Thymus (tissue), 11 donors: ENCODE results near the gene PHEX. TPM values are rescaled to one million over a fixed set of nuclear protein-coding genes. Genes with fewer than 3 reads are reported as not detected.

Source experiments
- DNase-seq, 9 donors: peaks; one replicate each; pipeline ENCODE4 v3.0.0-alpha.2; 2013; ENCODE audit warnings: low spot score in 9 of 9, low read depth in 6 of 9, missing footprints in 1 of 9
- H3K27ac ChIP-seq, 2 donors: one replicate each; pipeline ENCODE4 v1.5.1; 2013; ENCODE audit warnings: control low read depth in 1 of 2, low read depth in 1 of 2, low read length in 1 of 2, mild to moderate bottlenecking in 1 of 2, moderate library complexity in 1 of 2
- H3K27me3 ChIP-seq, 2 donors: one replicate each; pipeline ENCODE4 v1.5.1; 2013; ENCODE audit warnings: low read length in 1 of 2; ENCODE audit not compliant: control insufficient read depth in 2 of 2, insufficient read depth in 1 of 2
- H3K36me3 ChIP-seq, 2 donors: one replicate each; pipeline ENCODE4 v1.5.1; 2013; ENCODE audit warnings: low read length in 1 of 2, mild to moderate bottlenecking in 1 of 2, moderate library complexity in 1 of 2; ENCODE audit not compliant: control insufficient read depth in 2 of 2, insufficient read depth in 2 of 2
- H3K4me1 ChIP-seq, 2 donors: one replicate each; pipeline ENCODE4 v1.5.1; 2013; ENCODE audit warnings: low read length in 2 of 2; ENCODE audit not compliant: control insufficient read depth in 2 of 2, insufficient read depth in 2 of 2
- H3K4me3 ChIP-seq, 2 donors: one replicate each; pipeline ENCODE4 v1.5.1; 2013; ENCODE audit warnings: low read length in 2 of 2, control low read depth in 1 of 2, mild to moderate bottlenecking in 1 of 2
- H3K9me3 ChIP-seq, 2 donors: one replicate each; pipeline ENCODE4 v1.5.1; 2013; ENCODE audit warnings: low read length in 1 of 2, mild to moderate bottlenecking in 1 of 2; ENCODE audit not compliant: control insufficient read depth in 2 of 2, insufficient read depth in 1 of 2
- WGBS: extraction: QIAGEN DNeasy Blood & Tissue Kit; methylation state at CpG from one replicate; pipeline ENCODE4 v1.1.7; 2013; 5-methylcytosine and 5-hydroxymethylcytosine counted together
- polyA plus RNA-seq: library from polyadenylated mRNA; stranded (reverse); fragments of 200-250 nt; gene quantifications from one replicate; pipeline ENCODE4 v1.2.3, GENCODE V29; 2013
- total RNA-seq: library from RNA; stranded (reverse); fragments of 120-200 nt; gene quantifications from one replicate; pipeline ENCODE4 v1.2.4, GENCODE V29; 2013
- donor health status: healthy.

Gene PHEX
- total and polyA plus RNA-seq, 2 donors = 0.66 TPM

- H3K36me3 ChIP-seq = no peaks in the 10 kb centered on the region
- H3K27me3 ChIP-seq = no peaks in the 10 kb centered on the region
- no peak for DNase-seq
- no peaks in the 10 kb centered on the region for H3K9me3 ChIP-seq
- no peak overlapping the region for H3K4me3 ChIP-seq
- H3K27ac ChIP-seq = no peak overlapping the region
- H3K4me1 ChIP-seq = no peaks in the 10 kb centered on the region
- WGBS = 95% methylated on average over 4 of the region's 4 CpGs
Observed at GRCh38 chrX:22141047-22141730, 109.1 kb downstream of the PHEX start.

GRCh38 chrX:22147214-22147613 is 115.1 kb downstream of the PHEX start:
- Histone ChIP-seq H3K4me1 (no peaks in the 10 kb centered on the region), H3K36me3 (no peaks in the 10 kb centered on the region), H3K9me3 (no peaks in the 10 kb centered on the region), H3K4me3 (no peak overlapping the region), H3K27ac (no peak overlapping the region), H3K27me3 (no peaks in the 10 kb centered on the region)
- 91% methylated on average over 1 of the region's 1 CpG for WGBS
- no peak for DNase-seq

GRCh38 chrX:22147942-22148341 is 115.8 kb downstream of the PHEX start:
- H3K27ac ChIP-seq = no peak overlapping the region
- DNase-seq = no peak
- H3K4me3 ChIP-seq = no peak overlapping the region
- no peaks in the 10 kb centered on the region for H3K27me3 ChIP-seq
- H3K4me1 ChIP-seq = no peaks in the 10 kb centered on the region
- no peaks in the 10 kb centered on the region for H3K36me3 ChIP-seq
- 93% methylated on average over 3 of the region's 3 CpGs for WGBS
- no peaks in the 10 kb centered on the region for H3K9me3 ChIP-seq

GRCh38 chrX:22148565-22148964 is 116.4 kb downstream of the PHEX start:
- WGBS = 96% methylated on average over 2 of the region's 2 CpGs
- Histone ChIP-seq H3K27me3 (no peaks in the 10 kb centered on the region), H3K4me1 (no peaks in the 10 kb centered on the region), H3K4me3 (no peak overlapping the region), H3K9me3 (no peaks in the 10 kb centered on the region), H3K27ac (no peak overlapping the region), H3K36me3 (no peaks in the 10 kb centered on the region)
- DNase-seq = no peak

- H3K4me1 ChIP-seq = no peaks in the 10 kb centered on the region
- DNase-seq = no peak
- H3K27ac ChIP-seq = no peak overlapping the region
- H3K9me3 ChIP-seq = no peaks in the 10 kb centered on the region
- H3K27me3 ChIP-seq = no peaks in the 10 kb centered on the region
- no peak overlapping the region for H3K4me3 ChIP-seq
- no peaks in the 10 kb centered on the region for H3K36me3 ChIP-seq
- WGBS = 98% methylated on average over 3 of the region's 3 CpGs
Observed at GRCh38 chrX:22150371-22150770, 118.2 kb downstream of the PHEX start.

- DNase-seq = no peak
- Histone ChIP-seq H3K36me3 (no peaks in the 10 kb centered on the region), H3K4me3 (no peak overlapping the region), H3K27ac (no peak overlapping the region), H3K27me3 (no peaks in the 10 kb centered on the region), H3K4me1 (no peaks in the 10 kb centered on the region), H3K9me3 (no peaks in the 10 kb centered on the region)
- WGBS = 96% methylated on average over 6 of the region's 6 CpGs
Observed at GRCh38 chrX:22155126-22155525, 123.0 kb downstream of the PHEX start.

GRCh38 chrX:22159071-22159470 is 126.9 kb downstream of the PHEX start:
- WGBS = 96% methylated on average over 5 of the region's 5 CpGs
- DNase-seq = no peak
- no peaks in the 10 kb centered on the region for H3K36me3 ChIP-seq
- H3K9me3 ChIP-seq = no peaks in the 10 kb centered on the region
- H3K4me3 ChIP-seq = no peak overlapping the region
- H3K4me1 ChIP-seq = no peaks in the 10 kb centered on the region
- H3K27ac ChIP-seq = no peak overlapping the region
- no peaks in the 10 kb centered on the region for H3K27me3 ChIP-seq

GRCh38 chrX:22163326-22163725 is 131.2 kb downstream of the PHEX start:
- Histone ChIP-seq H3K4me1 (no peaks in the 10 kb centered on the region), H3K27me3 (no peaks in the 10 kb centered on the region), H3K36me3 (no peaks in the 10 kb centered on the region), H3K27ac (no peak overlapping the region), H3K9me3 (no peaks in the 10 kb centered on the region), H3K4me3 (no peak overlapping the region)
- DNase-seq = no peak
- 92% methylated on average over 3 of the region's 3 CpGs for WGBS

GRCh38 chrX:22164770-22165388 is 132.8 kb downstream of the PHEX start:
- Histone ChIP-seq H3K4me3 (no peak overlapping the region), H3K4me1 (no peaks in the 10 kb centered on the region), H3K36me3 (no peaks in the 10 kb centered on the region), H3K27ac (no peak overlapping the region), H3K9me3 (no peaks in the 10 kb centered on the region), H3K27me3 (no peaks in the 10 kb centered on the region)
- 83% methylated on average over 3 of the region's 3 CpGs for WGBS
- DNase-seq = no peak
